AG04450 (cell line): ENCODE results near the gene SLC2A9. TPM values are rescaled to one million over a fixed set of nuclear protein-coding genes. Genes with fewer than 3 reads are reported as not detected.

ENCODE experiments used
- CTCF ChIA-PET: fragments of 300-600, 350-600 bp; formaldehyde crosslinking; extraction: SDS; loops from one replicate; lab custom pipeline; 2022; ENCODE audit warnings: antibody characterized with exemption, inconsistent platforms; lab: Charles Lee
- POLR2A ChIA-PET: fragments of 350-600 bp; formaldehyde crosslinking; extraction: SDS; loops from one replicate; lab custom pipeline; 2021; ENCODE audit warnings: antibody characterized with exemption, inconsistent platforms; lab: Yijun Ruan, JAX
- DNase-seq: peaks from one replicate; pipeline ENCODE4 v3.0.0-alpha.2; 2011; ENCODE audit warnings: low read depth, low spot score
- H3K27ac ChIP-seq: one replicate; pipeline ENCODE4 v1.5.1; 2012; ENCODE audit warnings: low read depth, low read length, control low read depth
- H3K27me3 ChIP-seq: one replicate; pipeline ENCODE4 v1.6.0; 2012; ENCODE audit warnings: low read length; ENCODE audit not compliant: control insufficient read depth, insufficient read depth
- H3K4me3 ChIP-seq: 2 replicates; pipeline ENCODE4 v1.5.1; 2011; ENCODE audit warnings: mild to moderate bottlenecking, low read depth, low read length, control low read depth
- H3K9me3 ChIP-seq: 2 replicates; pipeline ENCODE4 v1.5.1; 2012; ENCODE audit warnings: low read length; ENCODE audit not compliant: control insufficient read depth, insufficient read depth
- CTCF ChIP-seq: IDR thresholded peaks from 2 replicates; pipeline ENCODE4 v1.5.1; 2011; ENCODE audit warnings: low read depth, low read length, control low read depth, inconsistent platforms
- polyA plus RNA-seq: library from polyadenylated mRNA; depleted of rRNA; stranded (reverse); fragments of >200 nt; gene quantifications from 2 replicates; pipeline ENCODE4 v1.2.3, GENCODE V29; 2011

The SLC2A9 gene
- polyA plus RNA-seq, 1 experiment: 2.4 TPM

- ChIA-PET POLR2A (no interaction called here), CTCF (no interaction called here)
- DNase-seq: no peak
- Histone ChIP-seq H3K9me3 (peaks cover 20% of the 10 kb centered on the region), H3K27me3 (no peaks in the 10 kb centered on the region), H3K4me3 (no peak overlapping the region), H3K27ac (no peak overlapping the region)
- TF ChIP-seq CTCF: no peak
Observed at GRCh38 chr4:9870165-9870790, 151.0 kb downstream of the SLC2A9 start.

GRCh38 chr4:9867751-9868425, 153.4 kb downstream of the SLC2A9 start:
- ChIA-PET CTCF (no interaction called here), POLR2A (no interaction called here)
- H3K27ac ChIP-seq: no peak overlapping the region
- no peak overlapping the region for H3K4me3 ChIP-seq
- H3K27me3 ChIP-seq: no peaks in the 10 kb centered on the region
- no peak for DNase-seq
- H3K9me3 ChIP-seq: peaks cover 16% of the 10 kb centered on the region
- no peak for TF ChIP-seq CTCF

- Histone ChIP-seq H3K9me3 (peaks cover 16% of the 10 kb centered on the region), H3K27me3 (no peaks in the 10 kb centered on the region), H3K4me3 (no peak overlapping the region), H3K27ac (no peak overlapping the region)
- ChIA-PET POLR2A (no interaction called here), CTCF (no interaction called here)
- TF ChIP-seq CTCF: no peak
- no peak for DNase-seq
Observed at GRCh38 chr4:9866931-9867330, 154.4 kb downstream of the SLC2A9 start.

GRCh38 chr4:9861561-9861960, 159.7 kb downstream of the SLC2A9 start:
- H3K27me3 ChIP-seq: no peaks in the 10 kb centered on the region

More at GRCh38 chr4:9861561-9861960, 159.7 kb downstream of the SLC2A9 start:
- no peak for DNase-seq
- ChIA-PET CTCF (no interaction called here), POLR2A (no interaction called here)
- Histone ChIP-seq H3K4me3 (no peak overlapping the region), H3K27ac (no peak overlapping the region), H3K9me3 (peaks cover 35% of the 10 kb centered on the region)
- TF ChIP-seq CTCF: no peak
